ENCODE results near the gene CSF1.

The CSF1 gene

GRCh38 chr1:109885589-109885988, 25.1 kb upstream of the CSF1 start:
- no peak overlapping the region for H3K9ac ChIP-seq (ENCODE audit: low read depth, low read length)
- H3K9me3 ChIP-seq (ENCODE audit: control insufficient read depth, insufficient read depth, low read length), result no peaks in the 10 kb centered on the region
- no peaks in the 10 kb centered on the region for H3K36me3 ChIP-seq (ENCODE audit: control insufficient read depth, insufficient read depth, low read length)
- no peak overlapping the region for H3K4me3 ChIP-seq (ENCODE audit: low read depth, low read length)
- no peaks in the 10 kb centered on the region for H3K27me3 ChIP-seq (ENCODE audit: control insufficient read depth, insufficient read depth, low read length)
- peaks cover 2% of the 10 kb centered on the region for H3K4me1 ChIP-seq (ENCODE audit: control insufficient read depth, insufficient read depth, low read length)

GRCh38 chr1:109886827-109887226, 23.8 kb upstream of the CSF1 start:
- no peak overlapping the region for H3K4me3 ChIP-seq (ENCODE audit: low read depth, low read length)
- H3K4me1 ChIP-seq (ENCODE audit: control insufficient read depth, insufficient read depth, low read length), result peaks cover 2% of the 10 kb centered on the region
- no peak overlapping the region for H3K9ac ChIP-seq (ENCODE audit: low read depth, low read length)
- no peaks in the 10 kb centered on the region for H3K36me3 ChIP-seq (ENCODE audit: control insufficient read depth, insufficient read depth, low read length)
- H3K27me3 ChIP-seq (ENCODE audit: control insufficient read depth, insufficient read depth, low read length), result no peaks in the 10 kb centered on the region
- no peaks in the 10 kb centered on the region for H3K9me3 ChIP-seq (ENCODE audit: control insufficient read depth, insufficient read depth, low read length)

- Histone ChIP-seq H3K4me1 (ENCODE audit: control insufficient read depth, insufficient read depth, low read length) (peaks cover 2% of the 10 kb centered on the region), H3K4me3 (ENCODE audit: low read depth, low read length) (no peak overlapping the region), H3K9ac (ENCODE audit: low read depth, low read length) (no peak overlapping the region), H3K27me3 (ENCODE audit: control insufficient read depth, insufficient read depth, low read length) (no peaks in the 10 kb centered on the region), H3K36me3 (ENCODE audit: control insufficient read depth, insufficient read depth, low read length) (no peaks in the 10 kb centered on the region), H3K9me3 (ENCODE audit: control insufficient read depth, insufficient read depth, low read length) (no peaks in the 10 kb centered on the region)
These were observed 23.4 kb upstream of the CSF1 start for GRCh38 chr1:109887271-109887670.

GRCh38 chr1:109887884-109888283, 22.8 kb upstream of the CSF1 start:
- H3K4me1 ChIP-seq (ENCODE audit: control insufficient read depth, insufficient read depth, low read length), result peaks cover 2% of the 10 kb centered on the region
- H3K9ac ChIP-seq (ENCODE audit: low read depth, low read length), result no peak overlapping the region
- H3K4me3 ChIP-seq (ENCODE audit: low read depth, low read length), result no peak overlapping the region
- H3K27me3 ChIP-seq (ENCODE audit: control insufficient read depth, insufficient read depth, low read length), result no peaks in the 10 kb centered on the region
- H3K9me3 ChIP-seq (ENCODE audit: control insufficient read depth, insufficient read depth, low read length), result no peaks in the 10 kb centered on the region
- H3K36me3 ChIP-seq (ENCODE audit: control insufficient read depth, insufficient read depth, low read length), result no peaks in the 10 kb centered on the region

- no peak overlapping the region for H3K4me3 ChIP-seq (ENCODE audit: low read depth, low read length)
- no peak overlapping the region for H3K9ac ChIP-seq (ENCODE audit: low read depth, low read length)
- H3K27me3 ChIP-seq (ENCODE audit: control insufficient read depth, insufficient read depth, low read length), result no peaks in the 10 kb centered on the region
- H3K4me1 ChIP-seq (ENCODE audit: control insufficient read depth, insufficient read depth, low read length), result peaks cover under 1% of the 10 kb centered on the region
- no peaks in the 10 kb centered on the region for H3K36me3 ChIP-seq (ENCODE audit: control insufficient read depth, insufficient read depth, low read length)
- H3K9me3 ChIP-seq (ENCODE audit: control insufficient read depth, insufficient read depth, low read length), result no peaks in the 10 kb centered on the region
These were observed 21.6 kb upstream of the CSF1 start for GRCh38 chr1:109889094-109889493.

- no peaks in the 10 kb centered on the region for H3K9me3 ChIP-seq (ENCODE audit: control insufficient read depth, insufficient read depth, low read length)
- H3K4me1 ChIP-seq (ENCODE audit: control insufficient read depth, insufficient read depth, low read length), result no peaks in the 10 kb centered on the region
- no peak overlapping the region for H3K4me3 ChIP-seq (ENCODE audit: low read depth, low read length)
- no peaks in the 10 kb centered on the region for H3K36me3 ChIP-seq (ENCODE audit: control insufficient read depth, insufficient read depth, low read length)
- H3K9ac ChIP-seq (ENCODE audit: low read depth, low read length), result no peak overlapping the region
- H3K27me3 ChIP-seq (ENCODE audit: control insufficient read depth, insufficient read depth, low read length), result no peaks in the 10 kb centered on the region
These were observed 20.3 kb upstream of the CSF1 start for GRCh38 chr1:109890115-109890953.

GRCh38 chr1:109891930-109892329, 18.7 kb upstream of the CSF1 start:
- no peak overlapping the region for H3K4me3 ChIP-seq (ENCODE audit: low read depth, low read length)
- H3K9me3 ChIP-seq (ENCODE audit: control insufficient read depth, insufficient read depth, low read length), result no peaks in the 10 kb centered on the region
- no peaks in the 10 kb centered on the region for H3K4me1 ChIP-seq (ENCODE audit: control insufficient read depth, insufficient read depth, low read length)
- no peak overlapping the region for H3K9ac ChIP-seq (ENCODE audit: low read depth, low read length)
- peaks cover 4% of the 10 kb centered on the region for H3K27me3 ChIP-seq (ENCODE audit: control insufficient read depth, insufficient read depth, low read length)
- H3K36me3 ChIP-seq (ENCODE audit: control insufficient read depth, insufficient read depth, low read length), result no peaks in the 10 kb centered on the region

GRCh38 chr1:109892561-109893368, 17.9 kb upstream of the CSF1 start:
- no peaks in the 10 kb centered on the region for H3K36me3 ChIP-seq (ENCODE audit: control insufficient read depth, insufficient read depth, low read length)
- H3K4me1 ChIP-seq (ENCODE audit: control insufficient read depth, insufficient read depth, low read length), result no peaks in the 10 kb centered on the region
- no peak overlapping the region for H3K9ac ChIP-seq (ENCODE audit: low read depth, low read length)
- H3K9me3 ChIP-seq (ENCODE audit: control insufficient read depth, insufficient read depth, low read length), result no peaks in the 10 kb centered on the region
- no peak overlapping the region for H3K4me3 ChIP-seq (ENCODE audit: low read depth, low read length)
- H3K27me3 ChIP-seq (ENCODE audit: control insufficient read depth, insufficient read depth, low read length), result peaks cover 4% of the 10 kb centered on the region

GRCh38 chr1:109893532-109894171, 17.0 kb upstream of the CSF1 start:
- Histone ChIP-seq H3K9me3 (ENCODE audit: control insufficient read depth, insufficient read depth, low read length) (no peaks in the 10 kb centered on the region), H3K4me1 (ENCODE audit: control insufficient read depth, insufficient read depth, low read length) (no peaks in the 10 kb centered on the region), H3K4me3 (ENCODE audit: low read depth, low read length) (no peak overlapping the region), H3K27me3 (ENCODE audit: control insufficient read depth, insufficient read depth, low read length) (peaks cover 4% of the 10 kb centered on the region), H3K36me3 (ENCODE audit: control insufficient read depth, insufficient read depth, low read length) (no peaks in the 10 kb centered on the region), H3K9ac (ENCODE audit: low read depth, low read length) (no peak overlapping the region)

- peaks cover 4% of the 10 kb centered on the region for H3K27me3 ChIP-seq (ENCODE audit: control insufficient read depth, insufficient read depth, low read length)
- no peak overlapping the region for H3K9ac ChIP-seq (ENCODE audit: low read depth, low read length)
- H3K4me3 ChIP-seq (ENCODE audit: low read depth, low read length), result no peak overlapping the region
- no peaks in the 10 kb centered on the region for H3K36me3 ChIP-seq (ENCODE audit: control insufficient read depth, insufficient read depth, low read length)
- no peaks in the 10 kb centered on the region for H3K4me1 ChIP-seq (ENCODE audit: control insufficient read depth, insufficient read depth, low read length)
- H3K9me3 ChIP-seq (ENCODE audit: control insufficient read depth, insufficient read depth, low read length), result no peaks in the 10 kb centered on the region
These were observed 15.6 kb upstream of the CSF1 start for GRCh38 chr1:109894823-109895719.
